Osteoblast (primary cell): Measurements from ENCODE around the gene GALNT16. TPM values are rescaled to one million over a fixed set of nuclear protein-coding genes. Genes with fewer than 3 reads are reported as not detected.

Source experiments
- DNase-seq: peaks from one replicate; pipeline ENCODE4 v3.0.0; 2011; ENCODE audit warnings: low spot score, mixed read lengths; ENCODE audit not compliant: insufficient read length; ENCODE audit errors: missing footprints
- H2AFZ ChIP-seq: 2 replicates; pipeline ENCODE4 v1.6.0; 2011; ENCODE audit warnings: mild to moderate bottlenecking, low read length
- H3K27ac ChIP-seq: 2 replicates; pipeline ENCODE4 v1.5.1; 2011; ENCODE audit warnings: mild to moderate bottlenecking, low read depth, low read length, moderate library complexity
- H3K27me3 ChIP-seq: 2 replicates; pipeline ENCODE4 v1.6.0; 2012; ENCODE audit warnings: mild to moderate bottlenecking, control low read depth, inconsistent platforms, low read length, moderate library complexity; ENCODE audit not compliant: insufficient read depth
- H3K36me3 ChIP-seq: 2 replicates; pipeline ENCODE4 v1.5.1; 2011; ENCODE audit warnings: mild to moderate bottlenecking, low read length, control low read depth, moderate library complexity; ENCODE audit not compliant: insufficient read depth
- H3K4me1 ChIP-seq: 2 replicates; pipeline ENCODE4 v1.5.1; 2011; ENCODE audit warnings: mild to moderate bottlenecking, low read length, control low read depth, moderate library complexity; ENCODE audit not compliant: insufficient read depth
- H3K4me2 ChIP-seq: 2 replicates; pipeline ENCODE4 v1.6.0; 2011; ENCODE audit warnings: mild to moderate bottlenecking, low read length; ENCODE audit not compliant: insufficient read depth
- H3K4me3 ChIP-seq: fragments of 200-600 bp; sonication (generic); 3 replicates; pipeline ENCODE4 v1.5.1; 2012; ENCODE audit warnings: mild to moderate bottlenecking, low read length, inconsistent platforms; ENCODE audit not compliant: insufficient read depth
- H3K79me2 ChIP-seq: 2 replicates; pipeline ENCODE4 v1.6.0; 2012; ENCODE audit warnings: mild to moderate bottlenecking, low read length, control low read depth, inconsistent platforms; ENCODE audit not compliant: insufficient read depth
- H3K9me3 ChIP-seq: 2 replicates; pipeline ENCODE4 v1.5.1; 2011; ENCODE audit warnings: low read depth, low read length, control low read depth
- H4K20me1 ChIP-seq: 2 replicates; pipeline ENCODE4 v1.6.0; 2012; ENCODE audit warnings: mild to moderate bottlenecking, low read length, control low read depth; ENCODE audit not compliant: insufficient read depth
- total RNA-seq: library from RNA; depleted of rRNA; stranded (reverse); fragments of >200 nt; gene quantifications from 2 replicates; pipeline ENCODE4 v1.2.3, GENCODE V29; 2012
- TF ChIP-seq, protein P1 (sequence below): IDR thresholded peaks from 2 replicates; pipeline ENCODE4 v1.5.1; 2011; ENCODE audit warnings: mild to moderate bottlenecking, low read depth, low read length, moderate library complexity; ENCODE audit errors: extremely low read depth

GALNT16 gene
- total RNA-seq, 1 donor: 4.0 TPM

DNA sequence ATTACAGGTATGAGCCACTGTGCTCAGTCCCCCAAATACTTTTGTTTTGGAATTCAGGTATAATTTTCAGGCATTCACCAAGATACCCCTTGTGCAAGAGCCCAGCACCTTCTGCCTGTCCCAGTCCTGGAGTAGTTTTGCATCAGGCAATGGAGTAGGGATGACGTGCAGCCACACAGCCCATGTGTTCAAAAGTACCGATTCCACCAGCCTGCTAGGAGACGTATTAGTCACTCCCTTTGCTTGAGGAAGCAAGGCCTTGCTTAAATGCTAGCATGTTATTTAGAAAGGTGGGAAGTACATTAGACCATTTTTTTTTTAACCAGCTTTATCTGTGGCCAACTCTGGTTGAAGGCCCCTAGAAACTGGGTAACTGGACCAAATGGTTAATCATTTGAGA lies 15.0 kb upstream of the GALNT16 start:
- Histone ChIP-seq H3K36me3 (no peaks in the 10 kb centered on the region), H4K20me1 (no peaks in the 10 kb centered on the region), H3K27me3 (no peaks in the 10 kb centered on the region), H3K9me3 (no peaks in the 10 kb centered on the region), H2AFZ (no peak overlapping the region), H3K4me3 (no peak overlapping the region), H3K4me2 (no peak overlapping the region), H3K79me2 (no peaks in the 10 kb centered on the region), H3K27ac (no peak overlapping the region), H3K4me1 (peaks cover 16% of the 10 kb centered on the region)
- DNase-seq: no peak
- TF ChIP-seq, protein P1, sequence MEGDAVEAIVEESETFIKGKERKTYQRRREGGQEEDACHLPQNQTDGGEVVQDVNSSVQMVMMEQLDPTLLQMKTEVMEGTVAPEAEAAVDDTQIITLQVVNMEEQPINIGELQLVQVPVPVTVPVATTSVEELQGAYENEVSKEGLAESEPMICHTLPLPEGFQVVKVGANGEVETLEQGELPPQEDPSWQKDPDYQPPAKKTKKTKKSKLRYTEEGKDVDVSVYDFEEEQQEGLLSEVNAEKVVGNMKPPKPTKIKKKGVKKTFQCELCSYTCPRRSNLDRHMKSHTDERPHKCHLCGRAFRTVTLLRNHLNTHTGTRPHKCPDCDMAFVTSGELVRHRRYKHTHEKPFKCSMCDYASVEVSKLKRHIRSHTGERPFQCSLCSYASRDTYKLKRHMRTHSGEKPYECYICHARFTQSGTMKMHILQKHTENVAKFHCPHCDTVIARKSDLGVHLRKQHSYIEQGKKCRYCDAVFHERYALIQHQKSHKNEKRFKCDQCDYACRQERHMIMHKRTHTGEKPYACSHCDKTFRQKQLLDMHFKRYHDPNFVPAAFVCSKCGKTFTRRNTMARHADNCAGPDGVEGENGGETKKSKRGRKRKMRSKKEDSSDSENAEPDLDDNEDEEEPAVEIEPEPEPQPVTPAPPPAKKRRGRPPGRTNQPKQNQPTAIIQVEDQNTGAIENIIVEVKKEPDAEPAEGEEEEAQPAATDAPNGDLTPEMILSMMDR: no peak

DNA sequence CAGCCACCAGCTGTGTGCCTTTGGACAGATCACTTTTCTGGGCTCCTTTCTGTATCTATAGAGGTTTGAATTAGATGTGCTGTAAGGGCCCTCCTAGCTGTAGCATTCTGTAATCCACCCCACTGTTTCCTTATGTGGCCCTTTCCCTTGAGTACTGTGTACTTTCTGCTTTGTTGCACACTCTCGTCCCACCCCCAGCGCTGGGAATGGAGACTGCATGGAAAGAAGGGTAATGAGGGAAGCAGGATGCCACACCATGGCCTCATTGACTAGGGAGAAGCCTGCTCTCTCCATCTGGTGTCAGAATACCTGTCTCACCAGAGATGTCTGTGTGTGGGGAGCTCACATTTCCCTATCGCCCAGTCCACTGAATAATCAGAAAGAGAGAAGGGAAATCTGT lies 13.6 kb upstream of the GALNT16 start:
- no peaks in the 10 kb centered on the region for H3K79me2 ChIP-seq
- H3K27me3 ChIP-seq: no peaks in the 10 kb centered on the region
- no peaks in the 10 kb centered on the region for H3K9me3 ChIP-seq
- no peak overlapping the region for H3K4me2 ChIP-seq
- H4K20me1 ChIP-seq: no peaks in the 10 kb centered on the region
- peaks cover 16% of the 10 kb centered on the region for H3K4me1 ChIP-seq
- no peak overlapping the region for H2AFZ ChIP-seq
- TF ChIP-seq, protein P1: no peak
- DNase-seq: no peak
- H3K27ac ChIP-seq: no peak overlapping the region
- H3K36me3 ChIP-seq: no peaks in the 10 kb centered on the region
- no peak overlapping the region for H3K4me3 ChIP-seq

DNA sequence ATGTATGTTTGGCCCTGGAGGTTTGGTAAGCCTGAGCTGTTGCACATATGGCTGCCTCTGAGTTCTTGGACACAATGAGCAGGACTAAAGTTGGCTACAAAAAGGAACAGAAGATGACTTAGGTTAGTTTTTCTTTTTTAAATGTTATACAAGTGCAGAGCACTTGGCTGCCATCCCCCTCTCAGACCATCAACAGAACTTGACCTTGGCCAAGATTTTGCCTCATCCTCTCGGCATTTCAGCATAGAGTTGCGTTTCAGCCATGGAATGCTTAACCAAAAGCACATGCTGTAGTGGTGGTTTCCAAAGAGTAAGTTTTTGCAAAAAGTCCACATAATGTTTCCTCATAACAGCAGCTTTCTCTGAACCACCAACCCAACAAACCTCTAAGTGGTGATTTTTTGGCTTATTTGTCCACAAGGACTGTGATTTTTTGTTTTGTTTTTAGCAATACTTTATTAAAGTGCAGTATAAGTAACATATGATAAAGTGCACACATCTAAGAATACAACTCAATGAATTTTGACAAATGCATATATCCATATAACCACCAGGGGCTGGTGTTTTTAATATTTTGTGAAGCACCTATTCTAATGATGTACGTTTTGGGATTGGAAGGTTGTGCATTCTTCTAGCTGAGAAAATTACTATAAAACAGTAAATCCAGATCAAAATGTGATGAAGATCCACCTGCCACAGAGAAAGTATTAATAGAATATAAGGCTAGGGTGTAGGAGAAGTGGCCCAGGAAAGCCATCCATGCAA lies 12.1 kb upstream of the GALNT16 start:
- no peaks in the 10 kb centered on the region for H3K9me3 ChIP-seq
- no peaks in the 10 kb centered on the region for H3K27me3 ChIP-seq
- peak; percentile 91 for DNase-seq
- peak overlapping the region; percentile 54 for H3K4me2 ChIP-seq
- peak overlapping the region; percentile 66 for H3K27ac ChIP-seq
- peak overlapping the region; percentile 1 for H2AFZ ChIP-seq
- H4K20me1 ChIP-seq: no peaks in the 10 kb centered on the region
- peaks cover 16% of the 10 kb centered on the region for H3K4me1 ChIP-seq
- peak overlapping the region; percentile 11 for H3K4me3 ChIP-seq
- no peaks in the 10 kb centered on the region for H3K36me3 ChIP-seq
- TF ChIP-seq, protein P1: peak; percentile 45
- no peaks in the 10 kb centered on the region for H3K79me2 ChIP-seq

DNA sequence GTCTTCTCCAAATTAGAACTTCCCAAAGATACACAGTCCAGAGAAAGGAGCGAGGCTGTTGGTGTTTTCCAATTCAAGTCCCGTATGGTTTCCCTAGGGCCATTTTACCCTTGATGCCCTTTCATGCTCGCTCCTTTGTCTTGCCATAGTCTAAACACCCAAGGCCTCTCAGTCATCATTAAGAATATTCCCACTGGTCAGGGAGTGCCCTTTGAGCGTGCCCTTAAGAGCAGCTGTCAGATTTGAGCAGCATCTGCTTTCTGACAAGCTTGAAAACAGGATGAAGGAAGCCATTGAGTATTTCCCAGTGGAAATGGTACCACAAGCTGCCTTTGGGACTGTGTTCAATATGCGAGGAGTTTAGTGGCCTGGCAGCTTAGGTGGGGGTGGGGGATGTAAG lies 10.4 kb upstream of the GALNT16 start:
- H3K9me3 ChIP-seq: no peaks in the 10 kb centered on the region
- H3K27ac ChIP-seq: no peak overlapping the region
- no peaks in the 10 kb centered on the region for H3K79me2 ChIP-seq

More for the DNA sequence above, 10.4 kb upstream of the GALNT16 start:
- TF ChIP-seq, protein P1: no peak
- Histone ChIP-seq H3K4me2 (no peak overlapping the region), H4K20me1 (no peaks in the 10 kb centered on the region), H2AFZ (no peak overlapping the region), H3K4me3 (no peak overlapping the region), H3K36me3 (no peaks in the 10 kb centered on the region), H3K27me3 (no peaks in the 10 kb centered on the region), H3K4me1 (peaks cover 16% of the 10 kb centered on the region)
- DNase-seq: no peak
